ENCODE results near the gene BTN3A1. TPM values are rescaled to one million over a fixed set of nuclear protein-coding genes. Genes with fewer than 3 reads are reported as not detected.

The BTN3A1 gene
- total RNA-seq, 2 donors from 2014 or later = 1.9 to 2.0 TPM

DNA sequence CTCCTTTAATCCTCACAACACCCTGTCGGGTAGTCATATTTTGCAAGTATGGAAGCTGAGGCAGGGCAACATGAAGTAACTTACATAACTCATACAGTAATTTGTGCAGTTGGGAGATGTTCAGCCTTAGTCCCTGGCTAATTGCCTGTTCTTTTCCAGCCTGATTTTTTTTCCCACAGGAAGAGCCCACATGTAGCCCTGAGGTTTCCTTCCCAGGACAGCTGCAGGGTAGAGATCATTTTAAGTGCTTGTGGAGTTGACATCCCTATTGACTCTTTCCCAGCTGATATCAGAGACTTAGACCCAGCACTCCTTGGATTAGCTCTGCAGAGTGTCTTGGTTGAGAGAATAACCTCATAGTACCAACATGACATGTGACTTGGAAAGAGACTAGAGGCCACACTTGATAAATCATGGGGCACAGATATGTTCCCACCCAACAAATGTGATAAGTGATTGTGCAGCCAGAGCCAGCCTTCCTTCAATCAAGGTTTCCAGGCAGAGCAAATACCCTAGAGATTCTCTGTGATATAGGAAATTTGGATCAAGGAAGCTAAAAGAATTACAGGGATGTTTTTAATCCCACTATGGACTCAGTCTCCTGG is 50.7 kb downstream of the BTN3A1 start:
- Histone ChIP-seq H3K36me3 (ENCODE audit: control insufficient read depth, insufficient read depth, low read length) (no peaks in the 10 kb centered on the region), H3K9ac (ENCODE audit: extremely low read depth, low read length, poor library complexity, severe bottlenecking) (no peak overlapping the region), H3K4me3 (ENCODE audit: low read length) (no peak overlapping the region), H3K27ac (ENCODE audit: low read depth, low read length) (no peak overlapping the region), H3K4me1 (ENCODE audit: control insufficient read depth, insufficient read depth, low read length) (no peaks in the 10 kb centered on the region), H3K9me3 (ENCODE audit: control insufficient read depth, low read length) (no peaks in the 10 kb centered on the region), H3K27me3 (ENCODE audit: control insufficient read depth, insufficient read depth, low read length, poor library complexity, severe bottlenecking) (peaks cover 8% of the 10 kb centered on the region)
- WGBS, 2 experiments (ENCODE audit: insufficient coverage in 1 of 2, insufficient read length in 1 of 2) = 100% methylated on average over 1 of the region's 1 CpG; no CpG with 5 or more reads in 1 of the 2 experiments
- Mint-ChIP-seq H3K27ac (no peak overlapping the region), H3K4me1 (peaks cover 8% of the 10 kb centered on the region), H3K27me3 (ENCODE audit: insufficient read depth) (peaks cover 12% of the 10 kb centered on the region), H3K4me3 (no peak overlapping the region), H3K36me3 (ENCODE audit: low read depth) (no peaks in the 10 kb centered on the region), H3K9me3 (no peaks in the 10 kb centered on the region)
- no peak for DNase-seq
- TF ChIP-seq CTCF (conservative IDR thresholded peaks at IDR 0.05) = no peak

GRCh38 chr6:26454631-26455030 is 52.6 kb downstream of the BTN3A1 start:
- Mint-ChIP-seq H3K4me3 (no peak overlapping the region), H3K36me3 (ENCODE audit: low read depth) (peaks cover 7% of the 10 kb centered on the region), H3K9me3 (no peaks in the 10 kb centered on the region), H3K27ac (no peak overlapping the region), H3K27me3 (ENCODE audit: insufficient read depth) (peaks cover 9% of the 10 kb centered on the region), H3K4me1 (peaks cover 15% of the 10 kb centered on the region)
- no peaks in the 10 kb centered on the region for H3K36me3 ChIP-seq (ENCODE audit: control insufficient read depth, insufficient read depth, low read length)
- 42 to 60% methylated on average over 1 of the region's 1 CpG for WGBS, 2 experiments (ENCODE audit: insufficient coverage in 1 of 2, insufficient read length in 1 of 2)
- H3K27ac ChIP-seq (ENCODE audit: low read depth, low read length) = no peak overlapping the region
- H3K9me3 ChIP-seq (ENCODE audit: control insufficient read depth, low read length) = no peaks in the 10 kb centered on the region
- TF ChIP-seq CTCF (conservative IDR thresholded peaks at IDR 0.05) = no peak
- H3K4me3 ChIP-seq (ENCODE audit: low read length) = no peak overlapping the region
- H3K9ac ChIP-seq (ENCODE audit: extremely low read depth, low read length, poor library complexity, severe bottlenecking) = no peak overlapping the region
- no peak for DNase-seq
- peaks cover 8% of the 10 kb centered on the region for H3K27me3 ChIP-seq (ENCODE audit: control insufficient read depth, insufficient read depth, low read length, poor library complexity, severe bottlenecking)
- H3K4me1 ChIP-seq (ENCODE audit: control insufficient read depth, insufficient read depth, low read length) = no peaks in the 10 kb centered on the region

- H3K27ac Mint-ChIP-seq = no peak overlapping the region
- peaks cover 15% of the 10 kb centered on the region for H3K4me1 Mint-ChIP-seq
- peaks cover 15% of the 10 kb centered on the region for H3K36me3 Mint-ChIP-seq (ENCODE audit: low read depth)
- peaks cover 3% of the 10 kb centered on the region for H3K36me3 ChIP-seq (ENCODE audit: control insufficient read depth, insufficient read depth, low read length)
- H3K9me3 Mint-ChIP-seq = no peaks in the 10 kb centered on the region
- H3K27ac ChIP-seq (ENCODE audit: low read depth, low read length) = no peak overlapping the region
- 90 to 94% methylated on average over 3 of the region's 3 CpGs for WGBS, 2 experiments (ENCODE audit: insufficient coverage in 1 of 2, insufficient read length in 1 of 2)
- H3K27me3 ChIP-seq (ENCODE audit: control insufficient read depth, insufficient read depth, low read length, poor library complexity, severe bottlenecking) = peaks cover 8% of the 10 kb centered on the region
- H3K9ac ChIP-seq (ENCODE audit: extremely low read depth, low read length, poor library complexity, severe bottlenecking) = no peak overlapping the region
- DNase-seq = no peak
- H3K4me1 ChIP-seq (ENCODE audit: control insufficient read depth, insufficient read depth, low read length) = no peaks in the 10 kb centered on the region
- no peak for TF ChIP-seq CTCF (conservative IDR thresholded peaks at IDR 0.05)
- no peak overlapping the region for H3K4me3 Mint-ChIP-seq
- peaks cover 9% of the 10 kb centered on the region for H3K27me3 Mint-ChIP-seq (ENCODE audit: insufficient read depth)
- H3K9me3 ChIP-seq (ENCODE audit: control insufficient read depth, low read length) = no peaks in the 10 kb centered on the region
- no peak overlapping the region for H3K4me3 ChIP-seq (ENCODE audit: low read length)
Observed at GRCh38 chr6:26455357-26455970, 53.4 kb downstream of the BTN3A1 start.

All from endodermal cell (in vitro differentiated cells).